LNCaP clone FGC (cell line): ENCODE measurements around the gene RCN2.

Source experiments
- DNase-seq: peaks from one replicate; pipeline ENCODE4 v3.0.0-alpha.2; 2011; ENCODE audit warnings: low read depth
- H3K4me3 ChIP-seq: 2 replicates; pipeline ENCODE4 v1.5.1; 2011; ENCODE audit warnings: mild to moderate bottlenecking, low read depth, low read length, control low read depth
- TF ChIP-seq, protein P1 (sequence below): IDR thresholded peaks from 2 replicates; pipeline ENCODE4 v1.5.1; 2012; ENCODE audit warnings: mild to moderate bottlenecking; ENCODE audit not compliant: control insufficient read depth, insufficient read depth; ENCODE audit errors: extremely low read depth

RCN2 gene

DNA sequence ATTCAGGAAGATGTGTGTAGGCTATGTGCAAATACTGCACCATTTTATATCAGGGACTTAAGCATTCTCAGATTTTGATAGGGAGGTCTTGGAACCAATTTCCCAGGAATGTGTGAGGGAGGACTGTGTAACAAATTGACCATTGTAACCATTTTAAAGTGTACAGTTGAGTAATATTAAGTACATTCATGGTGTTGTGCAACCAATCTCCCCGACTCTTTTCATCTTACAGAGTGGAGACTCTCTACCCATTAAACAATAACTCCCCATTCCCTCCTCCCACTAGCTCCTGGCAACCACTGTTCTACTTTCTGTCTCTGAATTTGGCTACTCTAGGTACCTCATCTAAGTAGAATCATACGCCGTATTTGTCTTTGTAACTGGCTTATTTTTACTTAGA lies 5.1 kb downstream of the RCN2 start:
- TF ChIP-seq, protein P1, sequence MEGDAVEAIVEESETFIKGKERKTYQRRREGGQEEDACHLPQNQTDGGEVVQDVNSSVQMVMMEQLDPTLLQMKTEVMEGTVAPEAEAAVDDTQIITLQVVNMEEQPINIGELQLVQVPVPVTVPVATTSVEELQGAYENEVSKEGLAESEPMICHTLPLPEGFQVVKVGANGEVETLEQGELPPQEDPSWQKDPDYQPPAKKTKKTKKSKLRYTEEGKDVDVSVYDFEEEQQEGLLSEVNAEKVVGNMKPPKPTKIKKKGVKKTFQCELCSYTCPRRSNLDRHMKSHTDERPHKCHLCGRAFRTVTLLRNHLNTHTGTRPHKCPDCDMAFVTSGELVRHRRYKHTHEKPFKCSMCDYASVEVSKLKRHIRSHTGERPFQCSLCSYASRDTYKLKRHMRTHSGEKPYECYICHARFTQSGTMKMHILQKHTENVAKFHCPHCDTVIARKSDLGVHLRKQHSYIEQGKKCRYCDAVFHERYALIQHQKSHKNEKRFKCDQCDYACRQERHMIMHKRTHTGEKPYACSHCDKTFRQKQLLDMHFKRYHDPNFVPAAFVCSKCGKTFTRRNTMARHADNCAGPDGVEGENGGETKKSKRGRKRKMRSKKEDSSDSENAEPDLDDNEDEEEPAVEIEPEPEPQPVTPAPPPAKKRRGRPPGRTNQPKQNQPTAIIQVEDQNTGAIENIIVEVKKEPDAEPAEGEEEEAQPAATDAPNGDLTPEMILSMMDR: no peak
- no peak for DNase-seq
- no peak overlapping the region for H3K4me3 ChIP-seq

DNA sequence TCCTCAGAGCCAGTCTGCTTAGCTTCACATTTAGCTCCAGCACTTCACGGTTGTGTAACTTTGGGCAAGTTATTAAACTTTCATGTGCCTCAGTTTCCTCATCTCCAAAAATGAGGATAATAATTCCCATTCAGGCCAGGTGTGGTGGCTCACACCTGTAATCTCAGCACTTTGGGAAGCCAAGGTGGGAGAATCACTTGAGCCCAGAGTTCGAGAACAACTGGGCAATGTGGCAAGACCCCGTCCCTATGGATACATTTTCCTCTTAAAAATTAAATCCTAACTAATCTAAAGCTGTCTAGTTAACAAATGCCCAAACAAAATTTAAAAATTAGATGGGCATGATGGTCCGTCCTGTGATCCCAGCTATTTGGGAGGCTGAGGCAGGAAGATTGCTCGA lies 7.2 kb downstream of the RCN2 start:
- no peak for DNase-seq
- TF ChIP-seq, protein P1: no peak
- H3K4me3 ChIP-seq: no peak overlapping the region

DNA sequence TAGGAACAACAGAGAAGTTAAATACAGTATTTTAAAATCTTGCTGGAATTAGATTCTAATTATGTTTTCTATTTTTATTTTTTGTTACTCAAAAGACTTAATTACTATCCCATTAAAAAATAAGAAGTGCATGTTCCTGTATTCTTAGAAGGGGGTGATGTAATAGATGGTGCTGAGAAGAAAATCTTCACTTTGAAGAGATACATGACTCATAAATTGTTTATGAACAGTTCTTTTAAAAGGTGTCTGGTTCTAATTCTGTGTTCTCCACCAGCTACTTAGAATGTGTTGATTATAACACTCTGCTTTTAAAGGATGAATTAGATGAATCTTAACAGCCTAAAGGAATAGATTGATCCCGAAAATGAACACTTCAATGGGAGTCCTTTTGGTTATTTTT lies 8.2 kb downstream of the RCN2 start:
- TF ChIP-seq, protein P1: no peak
- no peak overlapping the region for H3K4me3 ChIP-seq
- no peak for DNase-seq

DNA sequence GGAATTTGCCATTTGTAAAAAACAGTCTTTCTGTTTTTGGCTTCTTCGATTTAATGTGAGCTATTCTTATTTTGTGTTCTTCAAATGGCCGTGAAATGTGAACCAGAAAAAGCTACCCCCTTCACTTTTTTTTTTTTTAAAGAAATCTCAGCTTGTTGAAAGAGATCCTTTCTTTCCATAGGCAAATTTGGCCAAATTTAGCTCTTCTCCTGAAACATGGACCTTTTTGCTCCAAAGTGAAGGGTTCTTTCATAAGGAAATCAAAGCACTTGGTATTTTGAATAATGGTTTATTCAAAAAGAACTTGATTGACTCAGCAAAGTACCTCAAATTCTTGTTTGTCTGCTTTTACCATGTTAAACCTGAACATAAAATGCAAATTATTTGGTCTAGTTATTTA lies 10.1 kb downstream of the RCN2 start:
- DNase-seq: no peak
- TF ChIP-seq, protein P1: no peak
- H3K4me3 ChIP-seq: no peak overlapping the region

DNA sequence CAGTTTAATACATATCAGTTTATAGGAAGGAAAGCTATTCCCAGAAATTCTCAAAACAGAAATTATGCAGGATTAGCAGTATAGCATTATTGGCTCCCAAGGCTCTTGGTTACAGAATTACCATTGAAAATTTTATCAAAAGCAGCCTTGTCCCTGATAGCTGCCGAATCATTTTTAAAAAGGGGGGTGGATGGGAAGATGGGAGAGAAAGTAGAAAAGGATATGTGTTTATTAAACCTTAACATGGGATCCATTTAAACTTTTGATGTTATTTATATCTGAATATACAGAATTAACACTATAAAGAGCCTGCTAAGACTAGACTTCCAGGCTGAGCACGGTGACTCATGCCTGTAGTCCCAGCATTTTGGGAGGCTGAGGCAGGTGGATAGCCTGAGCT lies 10.8 kb downstream of the RCN2 start:
- no peak for DNase-seq
- H3K4me3 ChIP-seq: no peak overlapping the region
- TF ChIP-seq, protein P1: no peak

DNA sequence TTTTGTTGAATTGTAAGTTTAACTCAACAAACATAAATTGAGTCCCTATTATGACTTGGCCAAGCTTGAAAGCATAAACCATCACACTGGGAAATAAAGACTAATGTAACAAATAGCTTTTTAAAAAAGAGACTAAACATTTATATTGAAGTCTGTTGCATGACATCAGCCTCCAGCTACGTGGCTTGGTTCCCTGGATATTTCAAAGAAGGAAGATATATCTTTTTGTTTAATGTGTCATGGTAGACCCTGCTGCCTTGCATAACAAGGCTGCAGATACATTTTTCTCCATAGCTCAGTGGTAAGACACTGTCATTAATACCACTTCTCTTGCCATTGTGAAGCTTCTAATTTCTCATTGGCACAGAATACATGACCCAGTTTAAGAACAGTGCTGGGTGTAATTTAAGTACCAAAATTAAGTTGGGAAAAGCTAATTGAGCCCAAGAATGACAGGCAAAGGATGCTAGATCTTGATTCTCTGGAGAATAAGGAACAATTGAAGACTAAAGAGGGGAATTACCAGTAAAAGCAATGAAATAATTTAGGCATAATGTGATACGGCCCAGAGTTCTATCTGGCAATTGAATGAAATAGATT lies 14.0 kb downstream of the RCN2 start:
- H3K4me3 ChIP-seq: no peak overlapping the region
- no peak for DNase-seq
- TF ChIP-seq, protein P1: no peak

DNA sequence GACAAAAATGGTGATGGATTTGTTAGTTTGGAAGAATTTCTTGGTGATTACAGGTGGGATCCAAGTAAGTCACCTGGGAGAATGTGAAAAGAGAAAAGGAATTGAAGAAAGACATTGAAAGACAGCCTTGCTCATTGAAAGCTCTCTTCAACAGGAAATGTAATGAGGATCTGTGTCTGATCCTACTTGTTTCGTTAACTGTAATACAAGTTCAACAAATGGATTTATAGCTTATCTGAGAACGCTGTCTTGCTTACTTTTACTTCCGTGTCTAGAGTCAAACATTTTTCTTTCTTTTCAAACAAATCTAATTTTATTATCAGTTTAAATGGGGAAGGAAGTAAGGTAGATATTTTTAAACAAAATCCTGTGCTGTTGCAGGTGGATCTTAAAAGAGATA lies 15.9 kb downstream of the RCN2 start:
- TF ChIP-seq, protein P1: no peak
- no peak for DNase-seq
- no peak overlapping the region for H3K4me3 ChIP-seq
